Measurements from ENCODE around the gene DUOXA1.

Gene DUOXA1

GRCh38 chr15:45130291-45131000 lies 767 bp upstream of the DUOXA1 start:
- DNase-seq: no peak

- no peak for DNase-seq
These were observed 574 bp downstream of the DUOXA1 start for GRCh38 chr15:45128971-45129639.

- peak; percentile 36 for DNase-seq
These were observed 3.0 kb downstream of the DUOXA1 start for GRCh38 chr15:45126535-45127158.

GRCh38 chr15:45123397-45123796 lies 6.3 kb downstream of the DUOXA1 start:
- no peak for DNase-seq

- no peak for DNase-seq
These were observed 7.0 kb downstream of the DUOXA1 start for GRCh38 chr15:45122719-45123118.

- no peak for DNase-seq
These were observed 7.8 kb downstream of the DUOXA1 start for GRCh38 chr15:45121706-45122417.

- DNase-seq: no peak
These were observed 8.7 kb downstream of the DUOXA1 start for GRCh38 chr15:45121020-45121419.

GRCh38 chr15:45120081-45120972 lies 9.4 kb downstream of the DUOXA1 start:
- DNase-seq: no peak

GRCh38 chr15:45118996-45119395 lies 10.7 kb downstream of the DUOXA1 start:
- DNase-seq: no peak

- DNase-seq: peak; percentile 89
These were observed 11.5 kb downstream of the DUOXA1 start for GRCh38 chr15:45118131-45118588.

GRCh38 chr15:45117308-45118130 lies 12.2 kb downstream of the DUOXA1 start:
- DNase-seq: no peak

GRCh38 chr15:45116482-45117307 lies 13.0 kb downstream of the DUOXA1 start:
- DNase-seq: no peak

GRCh38 chr15:45116006-45116481 lies 13.6 kb downstream of the DUOXA1 start:
- no peak for DNase-seq

GRCh38 chr15:45115312-45115820 lies 14.3 kb downstream of the DUOXA1 start:
- DNase-seq: no peak

- no peak for DNase-seq
These were observed 15.0 kb downstream of the DUOXA1 start for GRCh38 chr15:45114751-45115085.

GRCh38 chr15:45114076-45114750 lies 15.5 kb downstream of the DUOXA1 start, which contains the start of the genes DUOX2 and DUOXA2:
Gene DUOX2 (minus strand): TSS chr15:45114172. CDS start chr15:45113411, 761 bp downstream.
Gene DUOXA2 (plus strand): TSS chr15:45114326. CDS start chr15:45114606, 280 bp downstream.
- DNase-seq: no peak

GRCh38 chr15:45113380-45113990 lies 16.2 kb downstream of the DUOXA1 start:
- DNase-seq: no peak

- no peak for DNase-seq
These were observed 16.9 kb downstream of the DUOXA1 start for GRCh38 chr15:45112591-45113379.

All from stimulated activated CD4-positive, alpha-beta T cell treated with anti-CD3 and anti-CD28 coated beads, Interleukin-4, amount 100 ng/mL, for 24 hours (primary cell).